ENCODE results near the gene LRRFIP1.

DNA sequence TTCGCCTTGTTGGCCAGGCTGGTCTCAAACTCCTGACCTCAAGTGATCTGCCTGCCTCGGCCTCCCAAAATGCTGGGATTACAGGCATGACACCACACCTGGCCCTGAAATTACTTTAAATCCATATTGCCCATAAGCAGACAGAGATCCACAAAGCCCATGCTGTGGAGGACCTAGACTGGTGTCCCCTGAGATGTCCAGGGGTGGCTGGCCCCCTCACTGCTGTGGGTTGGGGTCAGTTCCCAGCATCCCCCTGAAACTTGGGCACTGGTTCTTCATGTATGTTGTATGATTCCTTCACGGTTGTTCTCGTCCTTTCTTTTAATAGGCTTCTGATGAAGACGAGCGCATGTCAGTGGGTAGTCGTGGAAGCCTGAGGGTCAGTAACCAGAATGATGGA lies 93.1 kb downstream of the LRRFIP1 start:
- TF ChIP-seq, protein P1, sequence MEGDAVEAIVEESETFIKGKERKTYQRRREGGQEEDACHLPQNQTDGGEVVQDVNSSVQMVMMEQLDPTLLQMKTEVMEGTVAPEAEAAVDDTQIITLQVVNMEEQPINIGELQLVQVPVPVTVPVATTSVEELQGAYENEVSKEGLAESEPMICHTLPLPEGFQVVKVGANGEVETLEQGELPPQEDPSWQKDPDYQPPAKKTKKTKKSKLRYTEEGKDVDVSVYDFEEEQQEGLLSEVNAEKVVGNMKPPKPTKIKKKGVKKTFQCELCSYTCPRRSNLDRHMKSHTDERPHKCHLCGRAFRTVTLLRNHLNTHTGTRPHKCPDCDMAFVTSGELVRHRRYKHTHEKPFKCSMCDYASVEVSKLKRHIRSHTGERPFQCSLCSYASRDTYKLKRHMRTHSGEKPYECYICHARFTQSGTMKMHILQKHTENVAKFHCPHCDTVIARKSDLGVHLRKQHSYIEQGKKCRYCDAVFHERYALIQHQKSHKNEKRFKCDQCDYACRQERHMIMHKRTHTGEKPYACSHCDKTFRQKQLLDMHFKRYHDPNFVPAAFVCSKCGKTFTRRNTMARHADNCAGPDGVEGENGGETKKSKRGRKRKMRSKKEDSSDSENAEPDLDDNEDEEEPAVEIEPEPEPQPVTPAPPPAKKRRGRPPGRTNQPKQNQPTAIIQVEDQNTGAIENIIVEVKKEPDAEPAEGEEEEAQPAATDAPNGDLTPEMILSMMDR (IDR thresholded peaks at IDR 0.05): no peak
- no peak for TF ChIP-seq POLR2A (IDR thresholded peaks at IDR 0.05)

Measured in ovary (tissue), 3 donors.